NCI-H345 treated with DMSO at 0.1 percent for 48 hours (cell line): Measurements from ENCODE around the gene SMIM1.
A peak's percentile ranks its signal among the peaks of the same experiment; 100 is the strongest.
"Not testable (repeated sequence)": the region's sequence is repeated elsewhere in the genome, so short reads cannot be mapped to it uniquely, and the experiment has no call there.

Source experiments
- DNase-seq: peaks from one replicate; lab custom pipeline; 2025; ENCODE audit not compliant: unreplicated experiment; lab: John Stamatoyannopoulos, UW

The SMIM1 gene

DNA sequence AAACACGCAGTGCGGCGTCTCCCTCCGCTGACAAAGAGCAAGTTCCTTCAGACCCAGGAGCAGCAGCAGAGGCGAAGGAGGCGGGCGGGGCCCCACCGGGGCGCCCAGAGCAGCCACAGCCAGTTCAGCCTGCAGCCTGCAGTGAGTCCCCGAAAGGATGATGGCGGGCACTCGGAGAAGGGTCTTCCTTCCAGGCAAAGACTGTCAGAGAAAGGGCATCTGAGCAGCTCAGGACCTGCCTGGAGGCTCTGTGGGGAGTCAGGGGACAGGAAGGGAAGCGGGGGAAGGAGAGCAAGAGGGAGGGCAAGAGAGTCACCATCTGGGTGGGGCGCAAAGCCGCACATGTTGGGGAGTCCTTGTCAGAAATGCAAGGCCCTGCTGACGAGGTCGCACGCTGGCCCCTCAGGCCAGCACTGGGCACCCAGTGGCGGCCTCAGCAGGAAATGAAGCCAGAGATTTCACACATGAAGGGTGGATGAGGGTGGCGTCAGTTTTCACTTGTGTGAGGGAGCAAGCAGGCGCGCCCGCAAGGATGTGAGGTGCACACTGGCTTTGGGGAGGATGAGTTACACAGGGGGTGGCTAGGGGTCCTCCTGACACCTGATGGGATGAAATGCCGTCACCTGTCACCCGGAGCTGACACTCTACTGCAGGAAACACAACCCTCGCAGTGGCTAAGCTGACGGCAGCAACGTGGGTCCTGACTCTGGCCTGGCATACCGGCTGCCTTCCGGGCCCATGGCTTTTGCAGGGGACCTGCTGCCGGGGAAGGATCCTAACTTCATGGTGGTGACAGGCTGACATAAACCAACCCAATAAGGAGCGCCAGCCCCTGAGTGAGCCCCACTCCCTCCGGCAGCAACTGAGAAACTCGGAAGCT, 17.1 kb downstream of the SMIM1 start:
- no peak for DNase-seq

DNA sequence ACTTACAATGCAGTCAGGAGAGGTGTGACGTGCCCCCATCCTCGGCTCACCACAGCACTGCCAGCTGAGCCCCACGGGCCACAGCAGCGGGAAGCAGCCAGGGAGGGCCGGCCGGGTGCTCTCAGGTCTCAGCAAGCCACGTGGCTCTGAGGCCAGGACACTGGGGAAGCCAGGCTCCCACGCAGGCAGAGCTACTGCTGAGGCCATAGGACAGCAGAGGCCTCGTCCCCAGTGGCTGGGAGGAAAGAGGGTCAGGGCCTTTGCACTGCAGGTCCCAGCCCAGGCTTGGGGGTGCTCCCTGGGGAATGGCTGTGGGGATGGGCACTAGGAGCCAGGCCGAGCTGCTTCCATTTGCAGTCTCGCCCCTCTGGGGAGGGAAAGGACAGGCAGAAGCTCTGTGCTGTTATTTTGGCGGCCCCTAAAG, 18.0 kb downstream of the SMIM1 start:
- DNase-seq = no peak

DNA sequence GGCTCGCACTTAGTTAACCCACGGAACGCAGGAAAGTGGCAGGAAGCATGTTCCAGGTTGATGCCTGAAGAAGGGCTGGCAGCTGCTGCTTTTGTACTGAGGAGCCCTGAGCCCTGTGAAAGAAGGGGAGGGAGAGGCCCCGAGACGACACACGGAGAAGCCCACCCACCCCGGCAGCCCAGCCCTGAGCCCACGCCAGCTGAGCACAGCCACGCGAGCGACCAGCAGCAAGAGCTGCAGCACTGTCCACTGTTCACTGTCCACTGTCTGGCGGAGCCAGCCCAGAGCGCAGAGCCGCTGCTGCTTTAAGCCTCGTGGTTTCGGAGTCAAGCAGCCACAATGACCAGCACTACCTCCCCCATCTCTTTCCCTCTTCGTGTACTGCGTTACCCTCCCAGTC, 18.4 kb downstream of the SMIM1 start:
- no peak for DNase-seq

DNA sequence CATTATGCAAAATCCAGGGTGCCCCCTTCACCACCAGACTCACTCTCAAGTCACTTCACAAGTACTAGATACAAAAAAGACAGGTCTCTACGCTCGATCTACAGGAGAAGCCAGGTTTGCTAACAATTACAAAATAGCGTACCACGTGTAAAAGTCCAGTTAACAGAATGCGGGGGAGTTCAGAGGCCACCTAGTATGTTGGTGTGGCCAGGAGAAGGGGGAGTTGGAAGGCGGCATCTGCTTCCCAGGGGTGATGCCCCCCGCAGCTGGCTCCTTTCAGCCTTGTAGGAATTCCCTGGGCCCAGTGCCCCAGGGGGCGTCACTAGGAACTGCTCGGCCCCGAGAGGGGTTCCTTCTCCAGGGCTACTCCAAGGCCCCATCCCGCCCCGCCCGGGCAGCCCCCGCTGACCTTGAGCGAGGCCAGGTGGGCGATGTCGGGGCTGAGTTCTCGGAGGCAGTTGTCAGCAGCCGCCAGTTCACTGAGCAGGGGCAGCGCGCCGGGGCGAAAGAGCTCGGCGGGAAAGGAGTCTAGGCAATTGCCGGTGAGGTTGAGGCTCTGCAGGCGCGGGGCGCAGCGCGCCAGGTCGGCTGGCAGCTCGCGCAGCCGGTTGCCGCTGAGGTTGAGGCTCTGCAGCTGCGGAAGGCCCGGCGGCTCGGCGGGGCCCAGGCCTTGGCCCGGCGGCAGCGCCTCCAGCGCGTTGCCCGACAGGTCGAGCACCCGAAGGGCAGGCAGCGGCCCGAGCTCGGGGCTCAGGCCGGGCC, 23.1 kb downstream of the SMIM1 start:
- no peak for DNase-seq

DNA sequence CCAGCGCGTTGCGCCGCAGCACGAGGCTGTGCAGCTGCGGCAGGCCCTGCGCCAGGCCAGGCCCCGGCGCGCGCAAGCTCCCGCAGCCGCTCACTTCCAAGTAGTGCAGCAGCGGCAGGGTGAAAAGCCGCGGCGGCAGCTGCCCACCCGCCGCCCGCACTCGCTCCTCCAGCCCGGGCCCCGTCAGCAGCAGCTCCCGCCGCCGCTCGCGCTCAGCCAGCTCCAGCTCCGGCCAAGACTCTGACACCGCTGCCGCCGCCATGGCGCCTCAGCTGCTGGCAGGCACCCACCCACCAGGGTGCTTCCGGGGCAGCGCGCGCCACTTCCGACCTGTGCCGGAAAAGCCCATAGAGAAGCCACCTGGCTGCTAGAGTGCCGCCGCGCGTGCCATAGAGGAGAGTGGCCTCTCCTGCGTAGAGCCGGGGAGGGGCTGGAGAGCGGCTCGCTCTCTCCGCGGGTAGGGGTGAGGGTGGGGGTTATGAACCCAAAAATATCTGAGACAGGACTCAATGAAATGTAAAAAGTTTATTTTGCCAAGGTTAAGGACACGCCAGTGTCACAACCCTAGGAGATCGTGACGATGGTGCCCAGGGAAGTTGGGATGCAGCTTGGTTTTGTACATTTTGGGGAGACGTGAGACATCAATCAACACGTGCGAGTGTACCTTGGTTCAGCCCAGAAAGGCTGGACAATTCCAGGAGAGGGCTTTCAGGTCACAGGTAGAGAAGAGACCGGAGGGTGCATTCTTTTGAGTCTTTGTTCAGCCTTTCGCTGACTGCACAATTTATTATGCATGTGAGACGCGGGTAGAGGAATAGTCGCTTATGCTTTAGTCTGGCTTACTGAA, 23.9 kb downstream of the SMIM1 start, which contains the start of gene LRRC47:
TSS of gene LRRC47 (minus strand) at position 284 of the 847 bp plus-strand sequence. CDS start at position 262, 22 bp downstream.
- DNase-seq = peak; percentile 88

DNA sequence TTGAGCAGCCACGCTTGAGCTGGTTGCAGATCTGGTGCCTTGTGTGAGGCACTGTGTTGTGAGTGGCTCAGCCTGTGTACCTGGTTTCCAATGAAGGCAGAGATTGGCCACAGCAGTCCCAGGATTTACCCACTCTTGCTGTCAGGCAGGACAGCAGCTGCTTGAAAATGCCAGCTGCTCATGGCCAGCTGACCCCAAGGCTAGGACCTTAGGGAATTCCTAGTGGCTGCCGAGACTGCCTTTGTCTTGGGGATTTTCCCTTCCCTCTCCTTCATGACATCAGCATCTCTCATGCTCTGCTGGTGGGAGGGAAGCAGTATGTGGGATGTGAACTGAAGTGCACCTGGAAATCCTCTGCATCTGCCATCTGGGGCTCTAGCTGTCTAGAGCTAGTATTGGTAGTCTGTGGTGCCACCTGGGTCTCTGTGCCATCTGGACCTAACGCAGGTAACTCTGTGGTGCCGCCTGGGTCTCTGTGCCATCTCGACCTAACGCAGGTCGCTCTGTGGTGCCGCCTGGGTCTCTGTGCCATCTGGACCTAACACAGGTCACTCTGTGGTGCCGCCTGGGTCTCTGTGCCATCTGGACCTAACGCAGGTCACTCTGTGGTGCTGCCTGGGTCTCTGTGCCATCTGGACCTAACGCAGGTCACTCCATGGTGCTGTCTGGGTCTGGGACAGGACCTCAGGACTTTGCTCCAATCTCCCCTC, 27.6 kb downstream of the SMIM1 start:
- DNase-seq = no peak

DNA sequence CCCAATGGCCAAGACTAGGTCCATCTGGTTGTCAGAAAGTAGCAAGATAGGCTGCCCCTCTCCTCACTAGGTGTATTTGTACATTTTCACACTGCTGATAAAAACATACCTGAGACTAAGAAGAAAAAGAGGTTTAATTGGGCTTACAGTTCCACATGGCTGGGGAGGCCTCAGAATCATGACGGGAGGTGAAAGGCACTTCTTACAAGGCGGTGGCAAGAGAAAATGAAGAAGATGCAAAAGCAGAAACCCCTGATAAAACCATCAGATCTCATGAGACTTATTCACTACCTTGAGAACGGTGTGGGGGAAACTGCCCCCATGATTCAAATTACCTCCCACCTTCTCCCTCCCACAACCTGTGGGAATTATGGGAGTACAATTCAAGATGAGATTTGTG, 28.2 kb downstream of the SMIM1 start:
- DNase-seq = not testable (repeated sequence)

DNA sequence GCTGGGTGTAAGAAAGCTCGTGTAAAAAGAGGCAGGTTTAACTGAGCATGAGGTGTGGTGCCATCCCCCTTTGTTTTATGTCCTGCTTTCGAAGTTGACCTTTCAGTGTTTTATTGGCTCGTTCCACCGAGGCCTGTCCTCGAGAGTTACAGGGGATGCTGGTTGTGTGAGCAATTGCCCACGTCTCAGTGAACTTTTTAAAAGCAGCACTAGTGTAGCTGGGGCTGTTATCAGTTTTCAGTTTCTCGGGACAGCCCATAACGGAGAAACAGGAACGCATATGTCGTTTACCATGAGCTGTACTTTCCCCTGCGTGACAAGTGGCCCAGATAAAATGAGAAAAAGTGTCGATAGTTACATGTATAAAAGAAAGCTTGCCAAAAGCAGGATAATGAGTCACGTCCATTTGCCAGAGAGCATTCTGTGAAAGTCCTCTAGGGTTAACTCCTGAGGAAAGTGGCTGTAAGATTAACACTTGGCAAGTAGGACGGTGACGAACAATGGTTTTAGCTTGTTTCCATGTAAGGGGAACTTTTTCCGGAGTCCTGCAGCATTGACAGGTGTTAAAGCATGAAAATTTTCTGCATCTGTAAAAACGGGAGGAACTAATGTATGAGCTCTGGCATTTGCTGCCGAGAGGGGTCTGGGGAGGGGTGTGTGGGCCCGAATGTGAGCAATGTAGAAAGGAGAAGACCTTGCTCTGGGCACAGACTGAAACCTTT, 31.5 kb downstream of the SMIM1 start:
- no peak for DNase-seq

DNA sequence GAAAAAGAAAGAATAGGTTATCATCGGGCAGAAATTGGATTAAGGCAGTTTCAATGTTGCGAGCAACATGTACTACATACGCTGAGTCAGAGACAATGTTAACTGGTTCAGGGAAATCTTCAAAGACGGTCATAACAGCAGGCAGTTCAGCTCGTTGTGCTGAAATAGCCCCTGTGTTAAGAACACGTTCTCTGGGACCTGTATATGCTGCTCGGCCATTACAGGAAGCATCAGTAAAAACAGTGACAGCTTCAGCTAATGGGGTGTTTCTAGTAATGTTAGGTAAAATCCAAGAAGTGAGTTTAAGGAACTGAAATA, 32.0 kb downstream of the SMIM1 start:
- not testable (repeated sequence) for DNase-seq

DNA sequence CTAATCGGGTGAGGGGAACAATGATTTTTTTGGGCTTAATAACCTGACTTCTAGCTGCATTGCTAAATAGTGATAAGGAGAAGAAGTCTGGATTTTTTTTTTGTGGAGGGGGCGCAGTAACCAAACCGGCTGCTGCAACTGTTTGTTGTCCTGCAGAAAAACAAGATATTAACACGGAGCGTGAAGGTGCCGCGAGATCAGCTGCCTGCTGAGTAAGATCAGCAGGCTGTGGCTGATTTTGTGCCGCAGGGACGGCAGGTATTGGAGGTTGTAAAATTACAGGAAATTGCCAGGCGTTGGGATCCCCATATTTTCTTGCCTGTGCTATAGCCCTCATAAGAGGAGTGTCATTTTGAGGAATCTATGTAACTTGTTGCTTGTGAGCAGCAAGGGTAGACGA, 32.5 kb downstream of the SMIM1 start:
- no peak for DNase-seq

DNA sequence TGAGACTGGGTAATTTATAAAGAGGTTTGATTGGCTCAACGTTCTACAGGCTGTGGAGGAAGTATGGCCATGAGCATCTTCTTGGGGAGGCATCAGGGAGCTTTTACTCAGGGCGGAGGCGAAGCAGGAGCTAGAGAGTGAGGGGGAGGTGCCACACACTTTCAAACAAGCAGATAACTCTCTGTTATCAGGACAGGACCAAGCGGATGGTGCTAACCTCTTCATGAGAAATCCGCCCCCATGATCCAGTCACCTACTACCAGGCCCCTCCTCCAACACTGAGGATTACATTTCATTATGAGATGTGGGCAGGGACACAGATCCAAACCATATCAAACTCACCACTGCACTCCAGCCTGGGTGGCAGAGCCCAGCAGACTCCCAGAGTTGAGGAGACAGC, 35.2 kb downstream of the SMIM1 start:
- DNase-seq = no peak

DNA sequence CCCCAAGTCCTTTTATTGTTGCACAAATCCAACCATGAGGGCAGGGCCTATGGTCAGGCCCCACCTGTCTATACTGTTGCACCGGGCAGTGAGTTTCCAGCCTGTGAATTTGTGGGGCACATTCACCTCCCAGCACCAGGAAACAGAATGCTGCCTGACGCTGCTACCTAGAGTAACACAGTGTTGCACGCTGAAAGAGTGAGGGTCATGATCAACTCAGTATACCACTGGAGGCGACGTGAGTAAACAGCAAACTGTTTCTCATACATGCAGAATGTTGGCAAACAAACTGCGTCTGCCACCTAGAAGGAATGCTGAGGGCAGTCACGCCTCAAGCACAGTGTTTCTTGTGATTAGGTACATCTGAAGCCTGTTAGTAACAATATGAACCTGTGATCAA, 37.1 kb downstream of the SMIM1 start:
- DNase-seq = no peak

DNA sequence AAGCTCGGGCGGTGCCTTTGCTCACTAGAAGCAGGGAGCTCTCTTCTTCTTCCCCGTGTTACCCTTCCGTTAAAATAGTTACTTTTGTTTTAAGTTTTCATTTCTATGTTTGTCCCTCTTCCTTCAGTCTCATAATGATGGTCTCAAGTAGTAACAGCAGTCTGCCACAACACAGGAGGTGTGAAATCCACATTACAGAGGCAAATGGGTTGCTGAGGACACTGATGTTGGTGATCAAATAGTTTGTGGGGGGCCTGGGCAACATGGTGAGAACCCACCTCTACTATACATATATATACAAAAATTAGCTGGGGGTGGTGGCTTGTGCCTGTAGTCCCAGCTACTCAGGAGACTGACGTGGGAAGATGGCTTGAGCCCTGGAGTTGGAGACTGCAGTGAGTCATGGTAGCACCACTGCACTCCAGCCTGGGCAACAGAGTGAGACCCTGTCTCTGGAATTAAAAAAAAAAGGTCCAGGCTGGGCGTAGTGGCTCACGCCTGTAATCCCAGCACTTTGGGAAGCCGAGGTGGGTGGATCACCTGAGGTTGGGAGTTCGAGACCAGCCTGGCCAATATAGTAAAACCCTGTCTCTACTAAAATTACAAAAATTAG, 37.7 kb downstream of the SMIM1 start:
- not testable (repeated sequence) for DNase-seq

DNA sequence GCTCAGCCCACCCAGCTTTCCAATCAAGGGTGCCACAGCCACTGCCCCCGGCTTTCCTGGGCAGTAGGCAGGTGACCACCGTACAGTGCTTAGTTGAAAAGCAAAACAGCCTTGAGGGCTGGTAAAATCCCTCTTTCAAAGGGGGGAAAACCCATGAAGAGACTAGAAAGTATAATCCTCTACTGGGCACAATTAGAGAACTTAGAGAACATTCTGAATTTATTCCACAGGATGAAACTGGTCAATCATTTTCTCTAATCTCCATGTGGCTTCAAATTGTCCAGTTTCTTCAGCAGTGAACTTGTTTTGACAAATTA, 39.0 kb downstream of the SMIM1 start:
- DNase-seq = no peak

DNA sequence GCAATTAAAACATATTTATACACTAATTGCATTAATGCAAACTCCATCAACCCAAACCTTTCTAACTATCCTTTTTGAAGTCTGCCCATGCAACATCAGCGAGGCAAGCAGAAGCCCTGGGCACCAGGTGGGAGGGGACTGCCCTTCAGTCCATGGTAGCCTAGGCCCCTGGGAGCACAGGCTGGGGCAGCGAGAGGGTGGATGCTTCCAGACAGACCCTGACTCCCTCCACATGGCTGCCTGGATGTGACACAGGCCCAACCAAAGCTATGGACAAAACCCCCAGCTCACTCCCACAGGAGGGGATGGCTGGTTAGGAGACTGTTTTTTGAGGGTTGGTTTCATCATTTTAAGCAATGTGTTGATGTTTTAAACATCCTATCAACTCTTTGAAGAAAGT, 41.5 kb downstream of the SMIM1 start:
- no peak for DNase-seq

DNA sequence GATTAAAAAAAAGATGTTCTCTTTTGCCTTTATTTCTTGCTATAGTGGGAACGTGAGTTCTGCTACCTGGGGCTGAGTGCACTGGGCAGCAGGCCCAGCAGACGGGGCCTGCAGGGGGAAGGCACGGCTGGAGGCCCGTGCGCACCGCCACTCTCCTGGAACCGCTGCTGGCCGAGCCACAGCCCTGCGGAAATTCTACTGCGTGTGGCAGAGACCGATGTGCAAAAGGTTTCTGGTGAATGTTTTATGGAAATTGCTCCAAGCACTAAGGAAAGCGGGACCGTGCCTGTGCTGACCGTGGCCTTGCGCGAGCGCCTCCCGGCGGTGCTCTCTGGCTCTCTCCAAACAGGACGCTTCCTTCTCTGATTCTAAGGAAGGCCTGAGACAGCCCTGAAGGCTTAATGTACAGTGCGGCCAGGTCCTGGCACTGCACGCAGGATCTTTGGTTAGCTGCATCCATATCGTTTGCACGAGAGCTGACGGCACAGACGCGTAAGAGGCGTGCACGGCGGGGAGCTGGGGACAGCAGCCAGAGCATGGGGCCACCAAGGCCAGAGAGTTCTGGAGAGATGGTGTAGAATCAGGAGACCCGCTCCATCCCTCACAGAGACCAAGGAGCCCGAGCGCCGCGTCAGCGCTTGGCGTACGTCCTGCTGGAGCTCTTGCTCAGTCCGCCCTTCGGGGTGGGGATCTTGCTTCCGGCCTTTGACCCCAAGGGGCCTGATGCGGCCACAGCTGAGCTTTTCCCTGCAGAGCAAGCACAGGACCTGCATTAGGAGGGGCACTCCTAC, 42.4 kb downstream of the SMIM1 start:
- DNase-seq = no peak

DNA sequence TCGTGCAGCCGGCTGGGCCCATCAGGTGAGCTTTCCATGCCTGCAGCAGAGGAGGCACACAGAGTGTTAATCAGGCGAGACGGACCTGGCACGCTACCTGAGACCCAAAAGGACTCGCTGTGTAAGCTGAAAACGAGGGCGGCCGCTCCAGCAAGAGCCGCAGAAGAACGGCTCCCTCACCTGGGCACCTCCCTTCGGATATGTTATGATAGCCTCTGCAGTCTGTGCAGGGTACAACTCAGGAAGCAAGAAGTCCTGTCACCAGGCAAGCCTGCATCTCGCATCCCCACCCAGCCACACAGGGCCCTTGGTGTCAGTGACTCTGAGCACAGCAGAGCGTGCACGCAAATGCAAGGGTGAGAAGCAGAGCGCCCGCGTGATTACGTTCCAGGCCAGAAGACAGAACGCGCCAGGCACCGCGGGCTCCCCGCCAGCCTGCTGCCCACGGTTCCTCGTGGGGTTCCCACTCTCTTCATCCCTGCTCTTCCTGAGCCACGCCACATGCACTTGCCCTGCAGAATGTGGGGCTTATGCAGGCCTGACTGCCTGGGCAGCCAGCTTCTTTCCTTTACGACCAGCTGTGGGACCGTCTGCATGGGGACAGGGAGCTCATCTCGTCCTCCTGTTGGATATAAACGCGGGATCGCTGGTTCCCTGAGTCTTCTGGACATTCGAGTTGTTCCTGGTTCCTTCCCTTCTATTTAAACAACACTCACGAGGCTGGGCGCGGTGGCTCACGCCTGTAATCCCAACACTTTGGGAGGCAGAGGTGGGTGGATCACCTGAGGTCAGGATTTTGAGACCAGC, 44.0 kb downstream of the SMIM1 start:
- DNase-seq = no peak

DNA sequence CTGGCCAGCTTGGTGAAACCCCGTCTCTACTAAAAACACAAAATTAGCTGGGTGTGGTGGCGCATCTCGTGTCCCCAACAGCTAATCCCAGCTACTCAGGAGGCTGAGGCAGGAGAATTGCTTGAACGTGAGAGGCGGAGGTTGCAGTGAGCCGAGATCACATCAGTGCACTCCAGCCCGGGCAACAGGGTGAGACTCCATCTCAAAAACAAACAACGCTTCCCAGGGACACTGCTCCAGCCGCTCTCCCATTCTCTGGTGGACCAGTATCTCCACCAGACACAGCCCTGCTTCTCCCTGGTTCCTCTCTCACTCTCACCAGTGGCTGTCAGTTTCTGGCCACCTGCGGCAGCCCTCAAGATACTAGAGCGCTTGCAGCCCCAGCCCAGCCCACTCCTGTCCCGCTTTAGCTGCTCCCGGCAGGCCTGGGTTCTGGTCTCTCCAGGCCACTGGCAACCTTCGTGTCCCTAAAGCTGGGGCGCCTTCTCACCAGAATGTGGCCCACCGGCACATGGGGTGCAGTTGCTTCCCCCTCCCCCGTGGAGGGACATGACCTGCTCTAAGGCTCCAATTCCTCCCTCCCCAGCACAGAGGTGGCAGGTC, 44.7 kb downstream of the SMIM1 start:
- DNase-seq = no peak
